ENCODE data around the gene SRF. TPM values are rescaled to one million over a fixed set of nuclear protein-coding genes. Genes with fewer than 3 reads are reported as not detected.

The SRF gene
- total RNA-seq, 4 donors from 2014 or later = 23.1 to 29.7 (median 26.4) TPM

DNA sequence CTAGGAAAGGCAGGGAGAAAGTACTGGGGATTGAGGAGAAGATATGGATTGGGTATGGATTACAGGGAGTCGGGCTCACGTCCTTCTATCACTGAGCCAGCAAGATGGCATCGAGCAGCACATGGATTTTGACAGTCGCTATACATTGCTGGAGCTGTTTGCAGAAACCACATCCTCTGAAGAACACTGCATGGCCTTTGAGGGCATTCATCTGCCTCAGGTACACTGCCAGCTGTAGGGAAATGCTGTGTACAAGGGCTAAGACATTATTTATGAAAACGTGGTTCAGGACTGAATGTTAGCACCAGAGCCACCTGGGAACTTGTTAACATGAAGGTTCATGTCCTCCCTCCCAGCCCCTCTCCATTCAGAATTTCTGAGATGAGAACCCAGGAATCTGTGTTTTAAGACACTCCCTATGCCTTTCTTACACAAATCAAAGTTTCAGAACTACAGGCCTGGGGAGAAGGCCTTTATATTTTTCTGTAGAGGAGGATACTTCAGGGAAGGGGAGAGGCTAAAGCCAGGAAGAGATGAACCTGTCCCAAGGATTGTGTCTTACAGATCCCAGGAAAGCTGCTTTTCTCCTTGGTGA is 14.4 kb downstream of the SRF start:
- H3K27me3 ChIP-seq = no peaks in the 10 kb centered on the region
- no peak overlapping the region for H3K4me3 ChIP-seq
- H3K9me3 ChIP-seq = no peaks in the 10 kb centered on the region
- no peak for TF ChIP-seq POLR2A (IDR thresholded peaks at IDR 0.05)
- TF ChIP-seq, protein P1, sequence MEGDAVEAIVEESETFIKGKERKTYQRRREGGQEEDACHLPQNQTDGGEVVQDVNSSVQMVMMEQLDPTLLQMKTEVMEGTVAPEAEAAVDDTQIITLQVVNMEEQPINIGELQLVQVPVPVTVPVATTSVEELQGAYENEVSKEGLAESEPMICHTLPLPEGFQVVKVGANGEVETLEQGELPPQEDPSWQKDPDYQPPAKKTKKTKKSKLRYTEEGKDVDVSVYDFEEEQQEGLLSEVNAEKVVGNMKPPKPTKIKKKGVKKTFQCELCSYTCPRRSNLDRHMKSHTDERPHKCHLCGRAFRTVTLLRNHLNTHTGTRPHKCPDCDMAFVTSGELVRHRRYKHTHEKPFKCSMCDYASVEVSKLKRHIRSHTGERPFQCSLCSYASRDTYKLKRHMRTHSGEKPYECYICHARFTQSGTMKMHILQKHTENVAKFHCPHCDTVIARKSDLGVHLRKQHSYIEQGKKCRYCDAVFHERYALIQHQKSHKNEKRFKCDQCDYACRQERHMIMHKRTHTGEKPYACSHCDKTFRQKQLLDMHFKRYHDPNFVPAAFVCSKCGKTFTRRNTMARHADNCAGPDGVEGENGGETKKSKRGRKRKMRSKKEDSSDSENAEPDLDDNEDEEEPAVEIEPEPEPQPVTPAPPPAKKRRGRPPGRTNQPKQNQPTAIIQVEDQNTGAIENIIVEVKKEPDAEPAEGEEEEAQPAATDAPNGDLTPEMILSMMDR (IDR thresholded peaks at IDR 0.05) = no peak
- DNase-seq = no peak
- H3K36me3 ChIP-seq = peaks cover 0 to 54% (median 0%) of the 10 kb centered on the region in 3 donors
- H3K27ac ChIP-seq = no peak overlapping the region
- H3K4me1 ChIP-seq = peaks cover 0 to 16% (median 3%) of the 10 kb centered on the region in 4 donors

DNA sequence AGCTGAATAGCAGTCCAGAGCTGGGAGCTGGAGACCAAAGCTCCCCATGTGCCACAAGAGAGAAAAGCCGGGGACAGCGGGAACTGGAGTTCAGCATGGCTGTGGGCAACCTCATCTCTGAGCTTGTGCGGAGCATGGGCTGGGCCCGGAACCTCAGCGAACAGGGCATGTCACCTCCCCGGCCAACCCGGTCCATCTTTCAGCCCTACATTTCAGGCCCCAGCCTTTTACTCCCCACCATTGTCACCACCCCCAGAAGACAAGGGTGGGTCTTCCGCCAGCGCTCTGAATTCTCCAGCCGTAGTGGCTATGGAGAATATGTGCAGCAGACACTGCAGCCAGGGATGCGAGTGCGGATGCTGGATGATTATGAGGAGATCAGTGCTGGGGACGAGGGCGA is 14.9 kb downstream of the SRF start:
- H3K27ac ChIP-seq = no peak overlapping the region
- no peaks in the 10 kb centered on the region for H3K27me3 ChIP-seq
- no peak overlapping the region for H3K4me3 ChIP-seq
- DNase-seq = no peak
- no peaks in the 10 kb centered on the region for H3K9me3 ChIP-seq
- H3K36me3 ChIP-seq = peaks cover 0 to 54% (median 0%) of the 10 kb centered on the region in 3 donors
- H3K4me1 ChIP-seq = peaks cover 0 to 16% (median 3%) of the 10 kb centered on the region in 4 donors
- TF ChIP-seq POLR2A (IDR thresholded peaks at IDR 0.05) = no peak
- TF ChIP-seq, protein P1 (IDR thresholded peaks at IDR 0.05) = no peak

DNA sequence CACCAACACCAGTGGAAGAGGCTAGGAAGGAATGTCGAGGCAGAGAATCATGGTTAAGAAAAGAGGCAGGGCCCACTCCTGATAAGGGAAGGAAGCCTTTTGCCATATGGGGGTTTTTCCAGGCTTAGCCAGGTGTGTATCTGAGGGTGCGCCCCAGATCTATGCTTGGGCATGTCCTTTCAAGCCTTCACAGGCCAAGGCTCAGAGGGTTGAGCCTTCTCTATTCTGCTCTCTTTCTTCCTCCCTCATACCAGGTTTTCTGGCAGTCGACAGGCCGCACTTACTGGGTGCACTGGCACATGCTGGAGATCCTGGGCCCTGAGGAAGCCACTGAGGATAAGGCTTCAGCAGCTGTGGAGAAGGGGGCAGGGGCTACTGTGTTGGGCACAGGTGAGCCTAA is 15.6 kb downstream of the SRF start:
- H3K27ac ChIP-seq = no peak overlapping the region
- H3K36me3 ChIP-seq = peaks cover 0 to 54% (median 0%) of the 10 kb centered on the region in 3 donors
- peak in 1 of 3 donors; percentile 11 for DNase-seq

DNA sequence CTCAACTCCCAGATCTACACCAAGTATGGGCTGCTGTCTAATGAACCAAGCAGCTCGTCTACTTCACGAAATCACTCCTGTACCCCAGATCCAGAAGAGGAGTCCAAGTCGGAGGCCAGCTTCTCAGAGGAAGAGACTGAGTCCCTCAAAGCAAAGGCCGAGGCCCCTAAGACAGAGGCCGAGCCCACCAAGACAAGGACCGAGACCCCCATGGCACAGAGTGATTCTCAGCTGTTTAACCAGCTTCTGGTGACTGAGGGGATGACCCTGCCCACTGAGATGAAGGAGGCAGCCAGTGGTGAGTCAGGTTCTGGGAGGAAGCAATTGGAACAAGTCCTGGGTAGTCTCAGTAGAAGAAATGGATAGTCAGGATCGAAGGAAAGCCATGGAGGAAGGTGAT is 16.8 kb downstream of the SRF start:
- DNase-seq = peak in 1 of 3 donors; percentile 27
- H3K4me1 ChIP-seq = peaks cover 0 to 7% (median 2%) of the 10 kb centered on the region in 4 donors
- H3K27me3 ChIP-seq = no peaks in the 10 kb centered on the region
- TF ChIP-seq, protein P1 (IDR thresholded peaks at IDR 0.05) = no peak
- no peak for TF ChIP-seq POLR2A (IDR thresholded peaks at IDR 0.05)
- H3K9me3 ChIP-seq = no peaks in the 10 kb centered on the region
- H3K27ac ChIP-seq = no peak overlapping the region
- peaks cover 0 to 62% (median 0%) of the 10 kb centered on the region in 3 donors for H3K36me3 ChIP-seq
- no peak overlapping the region for H3K4me3 ChIP-seq

More for the DNA sequence above, 15.6 kb downstream of the SRF start:
- Histone ChIP-seq H3K9me3 (no peaks in the 10 kb centered on the region), H3K4me3 (no peak overlapping the region), H3K27me3 (no peaks in the 10 kb centered on the region), H3K4me1 (peaks cover 0 to 11% (median 3%) of the 10 kb centered on the region in 4 donors)
- no peak for TF ChIP-seq POLR2A (IDR thresholded peaks at IDR 0.05)
- TF ChIP-seq, protein P1 (IDR thresholded peaks at IDR 0.05) = no peak

DNA sequence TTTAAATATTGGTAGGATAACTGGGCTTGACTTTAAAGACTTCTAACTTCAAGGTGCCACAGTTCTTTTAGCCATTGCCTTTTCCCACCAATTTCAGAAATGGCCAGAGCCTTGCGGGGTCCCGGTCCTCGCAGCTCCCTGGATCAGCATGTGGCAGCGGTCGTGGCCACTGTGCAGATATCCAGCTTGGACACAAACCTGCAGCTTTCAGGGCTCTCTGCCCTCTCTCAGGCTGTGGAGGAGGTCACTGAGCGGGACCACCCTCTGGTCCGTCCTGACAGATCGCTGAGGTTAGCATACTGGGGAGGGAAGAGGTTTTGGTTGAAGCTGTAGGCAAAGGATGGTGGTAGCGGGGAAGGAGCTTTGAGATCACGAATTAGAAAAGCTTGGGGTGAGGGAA is 17.4 kb downstream of the SRF start:
- peaks cover 0 to 68% (median 0%) of the 10 kb centered on the region in 3 donors for H3K36me3 ChIP-seq
- peak in 1 of 3 donors; percentile 14 for DNase-seq

More for the DNA sequence above, 17.4 kb downstream of the SRF start:
- Histone ChIP-seq H3K4me3 (no peak overlapping the region), H3K4me1 (peaks cover 0 to under 1% (median 0%) of the 10 kb centered on the region in 4 donors), H3K27ac (no peak overlapping the region), H3K9me3 (no peaks in the 10 kb centered on the region), H3K27me3 (no peaks in the 10 kb centered on the region)
- TF ChIP-seq, protein P1 (IDR thresholded peaks at IDR 0.05) = no peak
- TF ChIP-seq POLR2A (IDR thresholded peaks at IDR 0.05) = no peak
